HepG2 (cell line): ENCODE data around the gene ANKRD53. TPM values are rescaled to one million over a fixed set of nuclear protein-coding genes. Genes with fewer than 3 reads are reported as not detected.

Experiments used
- ATAC-seq: fragments of 200-7000 bp; cut with Tn5 transposase; 3 replicates; pipeline ENCODE4 v1.9.1; 2020; ENCODE audit warnings: mild to moderate bottlenecking, moderate library complexity
- BruUV-seq: library from RNA; stranded (reverse); fragments of 400-500 nt; replicated peaks from 2 replicates; lab custom pipeline; 2021; lab: Mats Ljungman, UMichigan
- CTCF ChIA-PET: fragments of 300-600 bp; formaldehyde crosslinking; extraction: SDS; loops from one replicate; lab custom pipeline; 2021; ENCODE audit warnings: low total read pairs, inconsistent platforms, low intra/inter-chr PET ratio; lab: Yijun Ruan, JAX
- POLR2A ChIA-PET: fragments of 350-600 bp; sonication (Branson Sonifier 250); formaldehyde crosslinking; loops from one replicate; lab custom pipeline; 2020; ENCODE audit warnings: antibody characterized with exemption, inconsistent platforms; lab: Yijun Ruan, JAX
- DNase-seq: peaks from one replicate; pipeline ENCODE4 v3.0.0-alpha.2; 2015; ENCODE audit warnings: low spot score
- FAIRE-seq: peaks from 3 replicates; lab custom pipeline; 2011; peaks lifted over from hg19 to GRCh38; lab: Jason Lieb, UNC
- H2AFZ ChIP-seq: one replicate; pipeline ENCODE4 v1.6.1; 2011; ENCODE audit warnings: low read length, inconsistent platforms
- H3K27ac ChIP-seq: fragments of 300-600 bp; 3 replicates; pipeline ENCODE4 v1.8.0; 2011; ENCODE audit warnings: mixed run types, mild to moderate bottlenecking, mixed read lengths, low read length, inconsistent platforms; ENCODE audit not compliant: insufficient read depth; ENCODE audit errors: extremely low read length
- H3K27me3 ChIP-seq, 2 experiments: fragments of 200-600 bp in 1 of 2; 2 replicates in 1 of 2; 3 replicates in 1 of 2; pipeline versions ENCODE4 v1.6.0 to v1.8.0; 2011; ENCODE audit warnings: low read length in 2 of 2, mild to moderate bottlenecking in 2 of 2, moderate library complexity in 2 of 2, inconsistent platforms in 1 of 2; ENCODE audit not compliant: insufficient read depth in 2 of 2, control insufficient read depth in 1 of 2
- H3K36me3 ChIP-seq, 2 experiments: fragments of 200-600 bp in 1 of 2; replicated peaks in 1 of 2; 2 replicates in 1 of 2; 3 replicates in 1 of 2; pipeline versions ENCODE4 v1.5.1 to v1.8.0; 2011; ENCODE audit warnings: low read length in 2 of 2, inconsistent platforms in 1 of 2; ENCODE audit not compliant: insufficient read depth in 2 of 2, control insufficient read depth in 1 of 2
- H3K4me1 ChIP-seq: 2 replicates; pipeline ENCODE4 v1.5.1; 2012; ENCODE audit warnings: low read length, inconsistent platforms; ENCODE audit not compliant: insufficient read depth
- H3K4me2 ChIP-seq: 2 replicates; pipeline ENCODE4 v1.6.0; 2011; ENCODE audit warnings: low read depth, low read length, inconsistent platforms
- H3K4me3 ChIP-seq, 3 experiments: fragments of 200-600 bp in 1 of 3; sonication (generic), shearing (Covaris generic) in 1 of 3; replicated peaks in 1 of 3; 2 replicates each; pipeline ENCODE4 v1.5.1; 2011 to 2016; ENCODE audit warnings: low read length in 3 of 3, inconsistent platforms in 2 of 3, low read depth in 2 of 3, mild to moderate bottlenecking in 2 of 3, control low read depth in 1 of 3, mixed read lengths in 1 of 3; ENCODE audit not compliant: insufficient read depth in 1 of 3
- H3K79me2 ChIP-seq: one replicate; pipeline ENCODE4 v1.6.1; 2011; ENCODE audit warnings: low read length, inconsistent platforms; ENCODE audit not compliant: insufficient read depth
- H3K9ac ChIP-seq: 2 replicates; pipeline ENCODE4 v1.6.0; 2011; ENCODE audit warnings: mild to moderate bottlenecking, low read depth, low read length, inconsistent platforms; ENCODE audit not compliant: insufficient read depth
- H3K9me3 ChIP-seq: 2 replicates; pipeline ENCODE4 v1.5.1; 2012; ENCODE audit warnings: mild to moderate bottlenecking, low read length
- H4K20me1 ChIP-seq: 2 replicates; pipeline ENCODE4 v1.6.0; 2011; ENCODE audit warnings: inconsistent platforms, mild to moderate bottlenecking, low read length, moderate library complexity; ENCODE audit not compliant: insufficient read depth
- CBX1 ChIP-seq: IDR thresholded peaks from one replicate; pipeline ENCODE4 v1.6.1; 2016; ENCODE audit warnings: antibody characterized with exemption, low read depth
- EED ChIP-seq: sonication (generic); formaldehyde crosslinking; IDR thresholded peaks from 2 replicates; pipeline ENCODE4 v1.5.0; 2020; ENCODE audit warnings: mild to moderate bottlenecking, missing genetic modification reagents
- RFXAP ChIP-seq: sonication (generic); formaldehyde crosslinking; IDR thresholded peaks from 2 replicates; pipeline ENCODE4 v1.4.0; 2020; ENCODE audit warnings: missing genetic modification reagents, borderline replicate concordance
- SNRNP70 ChIP-seq: fragments of 200-400 bp; formaldehyde crosslinking; IDR thresholded peaks from 2 replicates; pipeline ENCODE4 v1.6.1; 2017; ENCODE audit warnings: mild to moderate bottlenecking, low read depth, low read length, moderate library complexity
- YEATS4 ChIP-seq: sonication (generic); formaldehyde crosslinking; IDR thresholded peaks from 2 replicates; pipeline ENCODE4 v1.4.0; 2020; ENCODE audit warnings: missing genetic modification reagents, borderline replicate concordance
- ZBTB42 ChIP-seq: sonication (generic); formaldehyde crosslinking; IDR thresholded peaks from 2 replicates; pipeline ENCODE4 v1.5.0; 2020; ENCODE audit warnings: mild to moderate bottlenecking, missing genetic modification reagents
- ZFP36L1 ChIP-seq: sonication (generic); formaldehyde crosslinking; IDR thresholded peaks from 2 replicates; pipeline ENCODE4 v1.8.0; 2022; ENCODE audit warnings: mild to moderate bottlenecking, missing genetic modification reagents, moderate library complexity
- ZNF282 ChIP-seq: fragments of 450-650 bp; IDR thresholded peaks from 2 replicates; pipeline ENCODE4 v1.6.1; 2018; ENCODE audit not compliant: partially characterized antibody
- ZNF724P ChIP-seq: sonication (generic); formaldehyde crosslinking; IDR thresholded peaks from 2 replicates; pipeline ENCODE4 v1.8.0; 2022; ENCODE audit warnings: missing genetic modification reagents, borderline replicate concordance
- ZSCAN21 ChIP-seq: sonication (generic); formaldehyde crosslinking; IDR thresholded peaks from 2 replicates; pipeline ENCODE4 v1.8.0; 2022; ENCODE audit warnings: mild to moderate bottlenecking, missing genetic modification reagents, moderate library complexity, borderline replicate concordance
- WGBS: methylation state at CpG from one replicate; pipeline ENCODE4 v1.1.6; 2017; ENCODE audit warnings: low lambda C conversion rate; 5-methylcytosine and 5-hydroxymethylcytosine counted together
- in situ Hi-C: cut with HindIII; loops from 2 replicates; pipeline ENCODE4 v1.10.0; 2017; ENCODE audit warnings: low pct_unique_long_range_greater_than_20kb; ENCODE audit not compliant: extremely low pct_ligation_motif_present
- intact Hi-C: fragments of 100-400 bp; cut with micrococcal nuclease; formaldehyde crosslinking; loops from one replicate; pipeline ENCODE4 v1.10.0; 2022; ENCODE audit not compliant: unreplicated experiment
- polyA plus RNA-seq, 8 experiments: library from polyadenylated mRNA; depleted of rRNA in 3 of 8; stranded (reverse) in 7 of 8; unstranded in 1 of 8; fragments of >200 nt; fragmentation: Illumina TruSeq in 4 of 8; extraction: Trizol in 4 of 8; gene quantifications; 2 replicates each; pipeline versions ENCODE4 v1.2.1 to v1.2.3, GENCODE V29; 2011 to 2016; ENCODE audit warnings: low read depth in 4 of 8, missing spikeins in 1 of 8, mixed read lengths in 1 of 8; ENCODE audit not compliant: insufficient read depth in 1 of 8
- total RNA-seq, 5 experiments: library from RNA; depleted of rRNA; stranded (reverse); fragments of >200 nt; fragmentation: Illumina TruSeq; extraction: Trizol; gene quantifications; 2 replicates each; pipeline ENCODE4 v1.2.3, GENCODE V29; 2016; ENCODE audit warnings: low read depth in 1 of 5
- TF ChIP-seq, protein P1 (sequence below): sonication (generic); formaldehyde crosslinking; IDR thresholded peaks from 2 replicates; pipeline ENCODE4 v1.8.1; 2023; ENCODE audit warnings: mild to moderate bottlenecking, moderate library complexity, missing genetic modification reagents
- TF ChIP-seq, protein P2 (sequence below): sonication (generic); formaldehyde crosslinking; IDR thresholded peaks from one replicate; pipeline ENCODE4 v1.5.1; 2020; ENCODE audit warnings: mild to moderate bottlenecking, missing genetic modification reagents; ENCODE audit errors: not compliant biosample characterization
- TF ChIP-seq, protein P3 (sequence below): sonication (generic); formaldehyde crosslinking; IDR thresholded peaks from 2 replicates; pipeline ENCODE4 v1.8.0; 2023; ENCODE audit warnings: mild to moderate bottlenecking, missing genetic modification reagents

Gene ANKRD53
- total and polyA plus RNA-seq, 2 of the 13 experiments (the other 11 are each of a cell fraction or from before 2014, with no cell fraction given): 0.15 TPM; not detected in 1

DNA sequence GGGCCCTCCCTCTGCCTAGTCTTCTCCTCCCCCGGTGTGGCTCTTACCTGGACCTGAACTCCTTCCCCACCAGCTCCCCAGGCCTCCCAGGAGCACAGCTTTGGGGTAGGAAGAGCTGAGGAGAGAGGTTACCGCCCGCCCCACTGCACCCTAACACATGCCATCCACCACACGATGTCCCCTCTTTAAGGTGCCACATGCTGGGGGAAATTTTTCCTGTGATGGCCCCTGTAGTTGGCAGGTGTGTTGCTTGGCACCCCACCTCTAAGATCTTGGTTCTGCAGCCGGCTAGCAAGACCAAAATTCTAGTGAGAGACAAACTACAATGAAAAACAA lies 23.1 kb downstream of the ANKRD53 start:
- peaks cover 57% of the 10 kb centered on the region for H3K4me1 ChIP-seq
- no peaks in the 10 kb centered on the region for H3K79me2 ChIP-seq
- no peak overlapping the region for H3K27ac ChIP-seq
- FAIRE-seq: no peak
- peak; percentile 14 for ATAC-seq
- H2AFZ ChIP-seq: peak overlapping the region; percentile 57
- WGBS: 48% methylated on average over 5 of the region's 5 CpGs
- ChIA-PET CTCF (interaction anchor here (2.0 kb wide), 1 partner anchor 37 kb away, joined by 8 read pairs; no protein-coding TSS in a partner anchor), POLR2A (interaction anchor here (1.0 to 2.9 kb wide), 5 partner anchors 19 to 129 kb away, joined by 3 to 21 read pairs (median 7); partner anchors contain the start of genes MCEE, MPHOSPH10 and NAGK)
- DNase-seq: no peak
- no peaks in the 10 kb centered on the region for H3K36me3 ChIP-seq
- BruUV-seq: no TSS peak
- H3K27me3 ChIP-seq: peaks cover 0 to 9% of the 10 kb centered on the region in 2 experiments; a peak in 2 of 5 replicates
- in situ Hi-C loops: no loop called here
- peak overlapping the region; percentile 4; the same call in 1 of the 2 replicates for H3K9ac ChIP-seq
- H3K9me3 ChIP-seq: no peaks in the 10 kb centered on the region
- peak overlapping the region; percentile 99 for H3K4me2 ChIP-seq
- intact Hi-C loops: no loop called here
- H3K4me3 ChIP-seq: peak overlapping the region; percentile 53 to 81 (median 71)
- H4K20me1 ChIP-seq: no peaks in the 10 kb centered on the region
- TF ChIP-seq ZSCAN21 (CRISPR knock-in tag) (0 out of 2 replicates have a peak, but pooled peaks have one; percentile 2), CBX1 (no peak), RFXAP (no peak), YEATS4 (CRISPR knock-in tag) (peak; percentile 21; the same call in 1 of the 2 replicates), ZNF282 (no peak), EED (peak; percentile 21; the same call in 1 of the 2 replicates), SNRNP70 (no peak), ZBTB42 (0 out of 2 replicates have a peak, but pooled peaks have one; percentile 27), ZNF724P (CRISPR knock-in tag) (no peak), ZFP36L1 (CRISPR knock-in tag) (0 out of 2 replicates have a peak, but pooled peaks have one; percentile 42)
- TF ChIP-seq, protein P1, sequence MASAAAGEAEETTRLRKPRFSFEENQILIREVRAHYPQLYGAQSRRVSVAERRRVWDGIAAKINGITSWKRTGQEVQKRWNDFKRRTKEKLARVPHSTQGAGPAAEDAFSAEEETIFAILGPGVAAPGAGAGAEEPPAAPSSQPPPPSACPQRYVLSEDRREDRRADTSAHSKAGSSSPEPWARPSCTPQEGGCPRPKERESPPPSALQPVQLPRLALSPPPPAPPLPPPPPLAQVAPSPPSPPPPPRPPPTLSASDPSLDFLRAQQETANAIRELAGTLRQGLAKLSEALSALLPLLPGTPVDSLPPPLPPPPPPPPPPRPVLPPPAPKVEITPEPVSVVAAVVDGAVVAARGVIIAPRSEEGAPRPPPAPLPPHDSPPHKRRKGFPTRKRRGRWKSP: 0 out of 2 replicates have a peak, but pooled peaks have one; percentile 17
- TF ChIP-seq, protein P2, sequence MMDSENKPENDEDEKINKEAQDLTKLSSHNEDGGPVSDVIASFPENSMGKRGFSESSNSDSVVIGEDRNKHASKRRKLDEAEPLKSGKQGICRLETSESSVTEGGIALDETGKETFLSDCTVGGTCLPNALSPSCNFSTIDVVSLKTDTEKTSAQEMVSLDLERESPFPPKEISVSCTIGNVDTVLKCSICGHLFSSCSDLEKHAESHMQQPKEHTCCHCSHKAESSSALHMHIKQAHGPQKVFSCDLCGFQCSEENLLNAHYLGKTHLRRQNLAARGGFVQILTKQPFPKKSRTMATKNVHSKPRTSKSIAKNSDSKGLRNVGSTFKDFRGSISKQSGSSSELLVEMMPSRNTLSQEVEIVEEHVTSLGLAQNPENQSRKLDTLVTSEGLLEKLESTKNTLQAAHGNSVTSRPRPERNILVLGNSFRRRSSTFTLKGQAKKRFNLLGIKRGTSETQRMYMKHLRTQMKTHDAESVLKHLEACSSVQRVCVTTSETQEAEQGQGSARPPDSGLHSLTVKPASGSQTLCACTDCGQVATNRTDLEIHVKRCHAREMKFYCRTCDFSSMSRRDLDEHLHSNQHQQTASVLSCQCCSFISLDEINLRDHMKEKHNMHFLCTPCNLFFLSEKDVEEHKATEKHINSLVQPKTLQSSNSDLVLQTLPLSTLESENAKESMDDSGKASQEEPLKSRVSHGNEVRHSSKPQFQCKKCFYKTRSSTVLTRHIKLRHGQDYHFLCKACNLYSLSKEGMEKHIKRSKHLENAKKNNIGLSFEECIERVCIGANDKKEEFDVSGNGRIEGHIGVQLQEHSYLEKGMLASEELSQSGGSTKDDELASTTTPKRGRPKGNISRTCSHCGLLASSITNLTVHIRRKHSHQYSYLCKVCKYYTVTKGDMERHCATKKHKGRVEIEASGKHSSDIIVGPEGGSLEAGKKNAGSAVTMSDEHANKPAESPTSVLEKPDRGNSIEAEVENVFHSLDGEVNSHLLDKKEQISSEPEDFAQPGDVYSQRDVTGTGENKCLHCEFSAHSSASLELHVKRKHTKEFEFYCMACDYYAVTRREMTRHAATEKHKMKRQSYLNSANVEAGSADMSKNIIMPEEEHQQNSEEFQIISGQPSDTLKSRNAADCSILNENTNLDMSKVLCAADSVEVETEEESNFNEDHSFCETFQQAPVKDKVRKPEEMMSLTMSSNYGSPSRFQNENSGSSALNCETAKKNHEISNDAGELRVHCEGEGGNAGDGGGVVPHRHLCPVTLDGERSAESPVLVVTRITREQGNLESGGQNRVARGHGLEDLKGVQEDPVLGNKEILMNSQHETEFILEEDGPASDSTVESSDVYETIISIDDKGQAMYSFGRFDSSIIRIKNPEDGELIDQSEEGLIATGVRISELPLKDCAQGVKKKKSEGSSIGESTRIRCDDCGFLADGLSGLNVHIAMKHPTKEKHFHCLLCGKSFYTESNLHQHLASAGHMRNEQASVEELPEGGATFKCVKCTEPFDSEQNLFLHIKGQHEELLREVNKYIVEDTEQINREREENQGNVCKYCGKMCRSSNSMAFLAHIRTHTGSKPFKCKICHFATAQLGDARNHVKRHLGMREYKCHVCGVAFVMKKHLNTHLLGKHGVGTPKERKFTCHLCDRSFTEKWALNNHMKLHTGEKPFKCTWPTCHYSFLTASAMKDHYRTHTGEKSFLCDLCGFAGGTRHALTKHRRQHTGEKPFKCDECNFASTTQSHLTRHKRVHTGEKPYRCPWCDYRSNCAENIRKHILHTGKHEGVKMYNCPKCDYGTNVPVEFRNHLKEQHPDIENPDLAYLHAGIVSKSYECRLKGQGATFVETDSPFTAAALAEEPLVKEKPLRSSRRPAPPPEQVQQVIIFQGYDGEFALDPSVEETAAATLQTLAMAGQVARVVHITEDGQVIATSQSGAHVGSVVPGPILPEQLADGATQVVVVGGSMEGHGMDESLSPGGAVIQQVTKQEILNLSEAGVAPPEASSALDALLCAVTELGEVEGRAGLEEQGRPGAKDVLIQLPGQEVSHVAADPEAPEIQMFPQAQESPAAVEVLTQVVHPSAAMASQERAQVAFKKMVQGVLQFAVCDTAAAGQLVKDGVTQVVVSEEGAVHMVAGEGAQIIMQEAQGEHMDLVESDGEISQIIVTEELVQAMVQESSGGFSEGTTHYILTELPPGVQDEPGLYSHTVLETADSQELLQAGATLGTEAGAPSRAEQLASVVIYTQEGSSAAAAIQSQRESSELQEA (CRISPR knock-in tag): peak; percentile 22
- TF ChIP-seq, protein P3, sequence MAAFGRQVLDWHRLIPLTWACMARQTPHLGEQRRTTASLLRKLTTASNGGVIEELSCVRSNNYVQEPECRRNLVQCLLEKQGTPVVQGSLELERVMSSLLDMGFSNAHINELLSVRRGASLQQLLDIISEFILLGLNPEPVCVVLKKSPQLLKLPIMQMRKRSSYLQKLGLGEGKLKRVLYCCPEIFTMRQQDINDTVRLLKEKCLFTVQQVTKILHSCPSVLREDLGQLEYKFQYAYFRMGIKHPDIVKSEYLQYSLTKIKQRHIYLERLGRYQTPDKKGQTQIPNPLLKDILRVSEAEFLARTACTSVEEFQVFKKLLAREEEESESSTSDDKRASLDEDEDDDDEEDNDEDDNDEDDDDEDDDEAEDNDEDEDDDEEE (CRISPR knock-in tag): peak; percentile 80; the same call in 1 of the 2 replicates
